ENCODE results near the gene SLC9A5.

The SLC9A5 gene

DNA sequence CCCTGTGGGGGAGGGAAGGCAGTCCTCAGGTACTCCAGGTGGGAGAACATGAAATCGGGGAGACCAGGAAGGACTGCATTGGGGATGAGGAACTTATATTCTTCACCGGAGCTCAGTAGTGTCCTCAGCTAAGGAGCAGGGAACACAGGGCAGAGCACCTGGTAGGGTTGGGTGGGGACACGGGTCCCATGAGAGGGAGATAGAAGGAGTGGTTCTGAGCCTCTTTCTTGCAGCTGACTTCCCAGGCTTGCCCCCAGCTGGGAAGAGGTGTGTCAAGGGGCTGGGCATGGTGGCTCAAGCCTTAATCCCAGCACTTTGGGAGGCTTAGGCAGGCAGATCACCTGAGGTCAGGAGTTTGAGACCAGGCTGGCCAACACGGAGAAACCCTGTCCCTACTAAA lies 3.6 kb upstream of the SLC9A5 start:
- Mint-ChIP-seq H3K9me3 (no peaks in the 10 kb centered on the region), H3K27me3 (ENCODE audit: low read depth) (peaks cover 21% of the 10 kb centered on the region), H3K27ac (peak overlapping the region; percentile 43 to 89 (median 68)), H3K4me1 (peaks cover 27% of the 10 kb centered on the region), H3K36me3 (ENCODE audit: low read depth) (no peaks in the 10 kb centered on the region), H3K4me3 (peak overlapping the region; percentile 82 to 90 (median 89))
- TF ChIP-seq, protein P1, sequence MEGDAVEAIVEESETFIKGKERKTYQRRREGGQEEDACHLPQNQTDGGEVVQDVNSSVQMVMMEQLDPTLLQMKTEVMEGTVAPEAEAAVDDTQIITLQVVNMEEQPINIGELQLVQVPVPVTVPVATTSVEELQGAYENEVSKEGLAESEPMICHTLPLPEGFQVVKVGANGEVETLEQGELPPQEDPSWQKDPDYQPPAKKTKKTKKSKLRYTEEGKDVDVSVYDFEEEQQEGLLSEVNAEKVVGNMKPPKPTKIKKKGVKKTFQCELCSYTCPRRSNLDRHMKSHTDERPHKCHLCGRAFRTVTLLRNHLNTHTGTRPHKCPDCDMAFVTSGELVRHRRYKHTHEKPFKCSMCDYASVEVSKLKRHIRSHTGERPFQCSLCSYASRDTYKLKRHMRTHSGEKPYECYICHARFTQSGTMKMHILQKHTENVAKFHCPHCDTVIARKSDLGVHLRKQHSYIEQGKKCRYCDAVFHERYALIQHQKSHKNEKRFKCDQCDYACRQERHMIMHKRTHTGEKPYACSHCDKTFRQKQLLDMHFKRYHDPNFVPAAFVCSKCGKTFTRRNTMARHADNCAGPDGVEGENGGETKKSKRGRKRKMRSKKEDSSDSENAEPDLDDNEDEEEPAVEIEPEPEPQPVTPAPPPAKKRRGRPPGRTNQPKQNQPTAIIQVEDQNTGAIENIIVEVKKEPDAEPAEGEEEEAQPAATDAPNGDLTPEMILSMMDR (IDR thresholded peaks at IDR 0.05; ENCODE audit: unreplicated experiment in 3 of 3): no peak

DNA sequence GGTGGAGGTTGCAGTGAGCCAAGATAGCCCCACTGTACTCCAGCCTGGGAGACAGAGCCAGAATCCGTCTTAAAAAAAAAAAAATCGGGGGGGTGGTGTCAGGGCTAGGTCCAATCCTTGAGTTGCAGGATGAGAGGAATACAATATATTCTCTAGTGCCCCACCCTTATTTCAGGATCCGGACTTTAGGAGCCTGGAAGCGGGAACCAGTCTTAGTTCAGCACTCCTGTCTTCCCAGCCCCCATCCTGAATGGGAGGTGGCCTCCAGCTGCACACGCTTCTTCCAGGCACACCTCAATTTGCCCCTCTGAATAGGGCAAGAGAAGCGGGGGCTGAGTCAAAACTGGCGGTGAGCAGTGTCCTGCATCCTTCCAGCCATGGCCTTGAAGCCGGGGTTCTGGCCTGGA lies 3.1 kb upstream of the SLC9A5 start:
- Mint-ChIP-seq H3K36me3 (ENCODE audit: low read depth) (no peaks in the 10 kb centered on the region), H3K4me1 (peaks cover 31% of the 10 kb centered on the region), H3K27me3 (ENCODE audit: low read depth) (peaks cover 24% of the 10 kb centered on the region), H3K4me3 (peak overlapping the region; percentile 82 to 90 (median 89)), H3K9me3 (no peaks in the 10 kb centered on the region), H3K27ac (peak overlapping the region; percentile 43 to 89 (median 68))
- TF ChIP-seq, protein P1 (IDR thresholded peaks at IDR 0.05; ENCODE audit: unreplicated experiment in 3 of 3): no peak

DNA sequence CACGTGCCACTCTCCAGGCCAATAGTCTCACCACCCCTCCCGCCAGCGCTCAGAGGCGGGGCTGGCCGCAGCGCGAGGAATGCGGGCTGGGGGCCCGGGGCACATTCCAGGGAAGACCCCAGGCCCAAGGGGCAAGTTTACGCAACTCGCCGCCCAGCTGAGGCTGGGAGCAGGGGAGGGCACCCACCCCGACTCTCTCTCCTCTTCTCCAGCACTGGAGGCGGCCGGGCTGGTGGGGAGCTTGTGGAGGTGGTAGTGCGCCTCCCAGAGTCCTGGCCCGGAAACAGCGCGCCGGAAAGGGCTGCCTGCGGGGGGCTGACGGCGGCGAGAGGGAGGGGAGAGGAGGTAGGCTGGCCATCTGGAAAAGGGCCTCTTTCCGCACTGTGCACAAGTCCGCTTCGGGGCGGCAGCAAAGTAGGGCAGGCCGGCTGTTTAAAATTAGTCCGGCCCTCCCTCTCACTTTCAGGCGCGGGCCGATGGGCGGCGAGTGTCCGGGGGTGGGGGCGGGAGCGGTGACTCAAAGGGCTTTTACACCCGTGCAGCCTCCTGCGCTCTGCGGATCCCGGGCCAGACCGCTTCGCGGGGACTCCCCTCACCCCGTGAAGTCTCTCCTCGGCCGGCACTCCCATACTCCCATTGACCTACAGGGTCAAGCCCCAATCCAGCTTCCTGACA lies 2.6 kb upstream of the SLC9A5 start:
- Mint-ChIP-seq H3K4me1 (peaks cover 34% of the 10 kb centered on the region), H3K36me3 (ENCODE audit: low read depth) (no peaks in the 10 kb centered on the region), H3K27me3 (ENCODE audit: low read depth) (peaks cover 28% of the 10 kb centered on the region), H3K27ac (peak overlapping the region in 2 of 3 experiments; percentile 43 to 89), H3K9me3 (no peaks in the 10 kb centered on the region), H3K4me3 (peak overlapping the region; percentile 87 to 90 (median 89))
- TF ChIP-seq, protein P1 (IDR thresholded peaks at IDR 0.05; ENCODE audit: unreplicated experiment in 3 of 3): peak in 2 of 3 experiments; percentile 29 to 54

DNA sequence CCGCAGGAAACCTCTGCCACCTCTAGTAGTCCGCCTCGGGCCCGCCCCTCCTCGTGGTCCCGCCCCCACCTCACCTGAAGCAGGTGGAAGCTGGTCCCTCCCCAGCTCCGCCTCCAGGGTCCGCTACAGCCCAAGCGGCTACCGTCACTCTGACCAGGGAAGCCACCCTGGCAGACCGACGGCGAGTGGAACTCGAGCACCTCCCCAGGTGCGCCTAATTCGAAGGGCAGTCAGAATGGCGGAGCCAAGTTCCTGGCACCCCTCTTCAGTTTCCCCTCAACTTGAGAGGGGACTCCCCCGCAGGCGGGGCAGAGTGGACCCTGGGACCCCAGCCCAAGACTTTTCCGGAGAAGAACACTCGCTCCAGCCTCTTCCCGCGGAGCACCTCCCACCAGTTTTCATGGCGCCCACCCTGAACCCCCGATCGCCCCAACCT lies 2.0 kb upstream of the SLC9A5 start:
- Mint-ChIP-seq H3K4me1 (peaks cover 34% of the 10 kb centered on the region), H3K36me3 (ENCODE audit: low read depth) (no peaks in the 10 kb centered on the region), H3K27me3 (ENCODE audit: low read depth) (peaks cover 28% of the 10 kb centered on the region), H3K9me3 (no peaks in the 10 kb centered on the region), H3K27ac (peak overlapping the region in 2 of 3 experiments; percentile 59 to 89), H3K4me3 (peak overlapping the region; percentile 87 to 90 (median 89))
- TF ChIP-seq, protein P1 (IDR thresholded peaks at IDR 0.05; ENCODE audit: unreplicated experiment in 3 of 3): no peak

DNA sequence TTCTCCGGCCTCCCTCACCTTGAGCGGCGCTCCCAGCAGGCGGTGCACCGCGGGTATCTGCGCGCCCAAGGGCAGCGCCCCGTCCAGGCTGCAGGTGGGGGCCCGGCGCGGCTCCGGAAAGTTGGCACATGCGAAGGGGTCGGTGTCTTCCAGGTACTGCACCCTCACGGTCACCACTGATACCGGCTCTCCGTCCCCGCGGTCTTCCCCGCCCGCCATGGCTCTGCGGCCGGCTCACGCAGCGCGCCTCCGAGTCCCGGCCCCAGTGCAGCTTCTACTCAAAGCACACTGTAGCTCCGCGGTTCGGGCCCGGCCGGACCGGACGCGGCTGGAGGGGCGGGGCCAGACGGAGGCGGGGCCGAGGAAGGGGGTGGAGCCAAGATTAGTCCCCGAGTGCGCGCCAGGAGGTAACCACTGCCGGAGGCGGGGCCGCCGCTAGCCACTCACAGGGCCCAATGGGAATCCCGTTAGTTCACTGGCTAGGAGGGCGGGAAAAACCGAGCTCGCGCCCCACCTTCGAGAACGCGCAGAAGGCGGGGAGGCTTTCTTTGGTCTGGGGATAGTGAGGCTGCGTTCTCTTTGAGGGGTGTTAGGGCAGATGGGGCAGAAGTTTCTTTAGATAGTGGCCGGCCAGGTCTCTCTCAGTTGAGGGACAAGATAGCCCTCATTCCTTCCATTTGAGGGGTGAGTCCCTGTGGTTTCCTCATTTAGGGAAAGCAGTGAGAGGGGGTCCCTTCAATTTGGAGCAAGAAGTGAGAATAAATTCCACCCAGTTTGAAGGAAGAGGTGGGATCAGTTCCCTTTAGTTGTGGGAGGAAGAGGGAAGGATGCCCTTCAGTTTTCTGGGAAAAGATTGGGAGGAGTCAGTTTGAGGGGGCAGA lies 1.3 kb upstream of the SLC9A5 start, which contains the start of gene FHOD1:
Gene FHOD1, minus strand, starts transcription at position 290 of the 881 bp plus-strand sequence. Its CDS starts 71 bp downstream, at position 219.
- TF ChIP-seq, protein P1 (IDR thresholded peaks at IDR 0.05; ENCODE audit: unreplicated experiment in 3 of 3): no peak
- Mint-ChIP-seq H3K27ac (peak within 1 kb of the TSS; percentile 46 to 89 (median 59)), H3K4me3 (peak within 1 kb of the TSS; percentile 87 to 90 (median 89)), H3K9me3 (no peaks in the 10 kb centered on the region), H3K36me3 (ENCODE audit: low read depth) (no peaks in the 10 kb centered on the region), H3K27me3 (ENCODE audit: low read depth) (peaks cover 28% of the 10 kb centered on the region), H3K4me1 (peaks cover 34% of the 10 kb centered on the region)

Data from nephron (organoid).